HG03135 (cell line): Measurements from ENCODE around the gene FIBCD1.

Experiments
- ATAC-seq: cut with Tn5 transposase; IDR thresholded peaks from one replicate; pipeline ENCODE4 v1.9.1; 2021; ENCODE audit warnings: mild to moderate bottlenecking, moderate library complexity; ENCODE audit not compliant: unreplicated experiment

FIBCD1 gene

DNA sequence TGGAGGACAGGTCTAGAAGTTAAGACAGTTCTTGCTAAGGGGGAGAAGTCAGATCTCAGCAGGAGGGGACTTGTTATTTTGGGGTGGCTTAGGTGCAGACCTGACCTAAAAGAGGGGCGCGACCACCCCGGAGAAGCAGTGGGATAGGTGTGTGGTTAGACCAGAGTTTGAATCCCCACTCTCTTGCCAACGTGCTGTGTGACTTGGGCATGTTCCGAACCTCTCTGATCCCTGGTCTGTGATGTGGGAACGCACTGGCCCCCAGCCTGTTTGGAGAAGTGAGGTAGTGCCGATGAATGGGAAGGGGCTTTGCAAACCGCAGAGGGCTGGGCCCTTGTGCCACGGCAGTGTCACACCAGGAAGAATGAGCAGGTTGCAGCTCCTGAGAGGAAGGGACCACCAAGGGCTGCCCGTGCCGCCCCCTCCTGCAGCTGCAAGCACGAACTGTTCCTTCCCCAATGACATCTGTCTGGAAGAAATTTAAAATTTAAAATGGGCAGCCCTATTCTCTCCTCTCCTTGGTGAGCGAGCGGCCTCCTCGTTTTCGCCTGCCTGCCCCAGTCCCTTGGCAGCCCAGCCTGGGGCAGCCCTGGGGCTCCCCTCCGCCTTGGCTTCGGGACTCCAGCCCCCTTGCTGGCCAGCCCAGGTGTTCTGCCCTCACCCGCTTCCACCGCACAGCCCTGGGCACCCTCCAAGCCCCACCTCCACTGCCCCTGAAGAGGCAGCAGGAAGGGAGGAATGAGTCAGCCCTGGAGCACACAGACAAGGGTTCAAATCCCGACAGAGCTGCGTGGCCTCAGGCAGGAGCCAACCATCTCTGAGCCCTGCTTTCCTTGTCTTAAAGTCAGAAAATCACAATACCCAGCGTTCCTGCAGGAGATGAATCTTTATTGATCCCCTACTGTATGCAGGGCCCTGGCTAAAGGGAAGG lies 1.6 kb downstream of the FIBCD1 start:
- ATAC-seq: no peak

DNA sequence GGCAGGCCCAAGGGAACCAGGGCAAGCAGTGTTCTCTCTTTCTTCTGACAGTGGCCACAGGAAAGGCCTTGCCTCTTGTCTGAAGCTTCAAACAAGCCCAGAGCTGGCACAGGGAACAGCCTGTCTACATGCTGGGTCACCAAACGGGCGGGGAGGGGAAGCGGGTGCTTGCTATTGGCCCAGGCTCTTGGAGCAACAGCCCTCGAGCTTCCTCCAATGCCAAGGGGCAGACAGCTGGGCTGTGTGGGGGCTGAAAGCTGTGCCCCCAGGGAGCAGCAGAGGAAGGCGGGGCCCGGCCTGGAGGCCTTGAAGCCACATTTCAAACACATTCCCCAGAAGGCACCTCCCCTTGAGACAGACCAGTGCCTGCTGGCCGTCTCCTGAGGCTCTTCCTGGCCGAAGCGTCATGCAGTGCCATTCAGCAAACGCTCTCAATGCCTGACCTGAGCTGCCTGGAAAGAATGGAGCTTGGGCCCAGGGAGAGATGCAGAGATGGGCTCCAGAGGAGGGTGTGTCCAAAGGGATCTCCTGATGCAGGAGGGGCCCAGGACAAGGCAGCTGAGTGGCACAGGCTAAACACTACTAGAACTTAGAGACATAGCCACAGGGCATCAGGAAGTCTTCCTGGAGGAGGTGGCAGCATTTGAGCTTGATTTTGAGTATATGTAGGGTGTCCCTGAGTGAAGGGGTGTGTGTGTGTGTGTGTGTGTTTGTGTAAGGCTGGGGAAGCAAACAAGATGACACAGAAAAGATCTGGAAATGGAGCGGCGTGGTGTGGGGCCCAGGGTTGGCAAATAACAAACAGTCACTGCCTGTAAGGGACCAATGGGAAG lies 2.5 kb downstream of the FIBCD1 start:
- no peak for ATAC-seq

GRCh38 chr9:130935648-130936271 lies 3.3 kb downstream of the FIBCD1 start:
- no peak for ATAC-seq

- no peak for ATAC-seq
These were observed 4.1 kb downstream of the FIBCD1 start for GRCh38 chr9:130934702-130935647.

GRCh38 chr9:130934246-130934645 lies 4.8 kb downstream of the FIBCD1 start:
- no peak for ATAC-seq

- ATAC-seq: no peak
These were observed 5.7 kb downstream of the FIBCD1 start for GRCh38 chr9:130933114-130934046.

- no peak for ATAC-seq
These were observed 6.6 kb downstream of the FIBCD1 start for GRCh38 chr9:130932255-130933079.

- ATAC-seq: no peak
These were observed 7.4 kb downstream of the FIBCD1 start for GRCh38 chr9:130931508-130932254.

- no peak for ATAC-seq
These were observed 8.2 kb downstream of the FIBCD1 start for GRCh38 chr9:130930804-130931349.

DNA sequence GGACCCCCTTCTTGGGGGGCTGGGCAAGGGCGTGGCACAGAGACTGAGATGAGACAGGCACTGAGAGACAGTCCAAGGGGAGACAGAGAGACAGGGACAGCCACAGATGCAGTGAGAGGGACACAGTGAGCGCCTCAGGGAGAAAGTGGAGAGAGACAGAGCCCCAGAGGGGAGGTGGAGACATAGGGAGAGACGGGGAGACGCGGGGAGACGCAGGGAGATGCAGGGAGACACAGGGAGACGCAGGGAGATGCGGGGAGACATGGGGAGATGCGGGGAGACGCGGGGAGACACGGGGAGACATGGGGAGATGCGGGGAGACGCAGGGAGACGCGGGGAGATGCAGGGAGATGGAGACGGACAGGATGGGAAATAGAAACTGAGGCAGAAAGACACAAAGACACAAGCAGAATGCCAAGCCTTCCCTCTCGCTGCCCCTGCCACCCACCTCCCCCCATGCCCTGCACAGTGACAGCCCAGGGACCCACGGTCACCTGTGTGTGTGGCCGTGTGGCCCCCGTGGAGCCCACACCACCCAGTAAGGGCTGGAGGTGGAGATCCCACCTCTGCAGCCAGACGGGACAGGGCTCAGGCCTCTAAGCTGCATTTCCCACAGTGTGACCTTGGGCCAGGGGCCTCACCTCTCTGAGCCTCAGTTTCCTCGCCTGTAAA lies 8.8 kb downstream of the FIBCD1 start:
- no peak for ATAC-seq

- no peak for ATAC-seq
These were observed 9.4 kb downstream of the FIBCD1 start for GRCh38 chr9:130929571-130930038.

DNA sequence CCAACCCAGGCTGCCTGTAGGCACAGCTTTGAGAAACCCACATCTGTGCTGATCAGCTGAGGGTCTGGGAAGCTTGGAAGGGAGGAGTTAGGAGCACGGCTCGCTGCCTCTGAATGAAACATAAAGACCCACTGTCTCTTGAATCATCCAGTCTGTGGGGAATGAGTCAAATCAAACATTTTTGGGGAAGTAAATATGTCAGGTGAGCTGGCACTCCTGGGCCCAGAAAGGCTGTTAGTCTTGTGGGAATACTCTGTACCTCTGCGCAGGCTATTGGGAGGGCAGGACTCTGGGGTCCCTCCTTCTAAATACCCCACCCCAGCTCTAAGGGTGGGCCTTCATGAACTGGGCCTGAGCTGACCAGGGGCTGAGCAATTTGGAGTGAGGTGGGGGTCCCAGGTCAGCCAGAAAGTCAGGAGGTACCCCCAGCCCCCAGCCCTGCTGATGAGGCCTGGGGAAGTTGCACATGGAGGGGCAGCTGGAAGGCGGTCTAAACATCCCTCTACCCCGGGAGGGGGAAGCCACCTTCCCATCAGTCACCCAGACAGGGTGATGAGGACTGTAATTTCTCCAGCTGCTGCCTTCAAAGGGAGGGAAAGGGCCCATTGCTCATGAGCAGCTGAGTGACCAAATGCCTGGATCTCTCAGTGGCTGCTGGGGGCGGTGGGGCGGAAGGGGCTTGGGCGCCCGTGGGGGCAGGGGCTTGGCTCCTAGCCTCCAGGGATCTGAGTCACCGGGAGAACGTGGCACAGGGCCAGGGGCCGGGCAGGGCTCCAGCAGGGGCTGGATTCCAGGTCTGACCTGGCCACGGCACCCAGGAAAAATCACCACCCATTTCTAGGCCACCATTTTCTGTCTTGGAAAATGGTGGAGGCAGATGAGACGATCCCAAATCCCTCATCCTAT lies 10.8 kb downstream of the FIBCD1 start:
- no peak for ATAC-seq

DNA sequence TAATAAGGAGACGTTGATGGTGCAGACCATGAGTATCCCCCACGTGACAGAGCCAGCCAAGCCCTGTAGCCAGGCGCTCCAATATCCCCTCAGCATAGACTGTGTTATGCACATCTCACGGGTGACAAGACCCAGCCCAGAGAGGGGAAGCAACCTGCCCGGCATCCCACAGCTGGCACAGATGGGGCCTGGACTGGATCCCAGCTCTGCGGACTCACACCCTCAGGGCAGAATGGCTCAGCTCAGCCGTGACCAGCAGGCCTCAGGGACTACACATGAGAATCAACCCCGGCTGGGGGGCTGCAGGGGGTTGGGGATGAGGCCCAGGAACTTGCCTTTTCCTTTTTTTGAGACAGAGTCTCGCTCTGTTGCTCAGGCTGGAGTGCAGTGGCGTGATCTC lies 11.7 kb downstream of the FIBCD1 start:
- no peak for ATAC-seq

DNA sequence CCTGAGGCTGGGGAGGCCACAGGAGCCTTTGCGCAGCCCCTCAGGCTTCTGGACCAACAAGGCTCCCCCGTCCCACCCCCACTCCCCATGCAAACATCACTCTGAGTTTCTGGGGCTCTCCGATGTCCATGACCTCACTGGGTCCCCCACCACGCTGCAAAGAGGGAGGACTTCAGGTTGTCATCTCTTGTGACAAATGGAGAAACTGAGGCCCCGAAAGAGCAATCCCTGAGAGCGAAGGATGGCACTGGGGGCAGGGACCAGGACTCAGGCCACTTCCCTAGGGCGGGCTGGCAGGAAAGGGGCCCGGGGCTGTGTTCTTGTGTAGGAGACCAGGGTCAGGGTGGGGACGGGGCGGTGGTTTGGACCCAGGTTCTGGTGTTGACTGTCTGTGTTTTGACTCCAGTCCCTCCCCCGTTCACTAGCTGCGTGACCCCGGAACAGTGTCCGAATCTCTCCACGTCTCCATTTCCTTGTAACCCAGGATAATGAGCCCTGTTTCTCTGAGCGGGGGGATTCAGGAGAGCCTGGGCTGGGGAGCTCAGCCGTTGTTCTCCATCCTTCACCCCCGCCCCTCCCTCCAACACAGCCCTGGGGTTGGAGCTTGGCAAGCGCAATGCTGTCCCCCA lies 13.9 kb downstream of the FIBCD1 start:
- no peak for ATAC-seq

GRCh38 chr9:130924448-130924788 lies 14.6 kb downstream of the FIBCD1 start:
- no peak for ATAC-seq
